HG03196 (cell line): ENCODE measurements around the gene NR6A1.

Experiments
- ATAC-seq: cut with Tn5 transposase; IDR thresholded peaks from one replicate; pipeline ENCODE4 v1.9.1; 2021; ENCODE audit not compliant: unreplicated experiment

NR6A1 gene

DNA sequence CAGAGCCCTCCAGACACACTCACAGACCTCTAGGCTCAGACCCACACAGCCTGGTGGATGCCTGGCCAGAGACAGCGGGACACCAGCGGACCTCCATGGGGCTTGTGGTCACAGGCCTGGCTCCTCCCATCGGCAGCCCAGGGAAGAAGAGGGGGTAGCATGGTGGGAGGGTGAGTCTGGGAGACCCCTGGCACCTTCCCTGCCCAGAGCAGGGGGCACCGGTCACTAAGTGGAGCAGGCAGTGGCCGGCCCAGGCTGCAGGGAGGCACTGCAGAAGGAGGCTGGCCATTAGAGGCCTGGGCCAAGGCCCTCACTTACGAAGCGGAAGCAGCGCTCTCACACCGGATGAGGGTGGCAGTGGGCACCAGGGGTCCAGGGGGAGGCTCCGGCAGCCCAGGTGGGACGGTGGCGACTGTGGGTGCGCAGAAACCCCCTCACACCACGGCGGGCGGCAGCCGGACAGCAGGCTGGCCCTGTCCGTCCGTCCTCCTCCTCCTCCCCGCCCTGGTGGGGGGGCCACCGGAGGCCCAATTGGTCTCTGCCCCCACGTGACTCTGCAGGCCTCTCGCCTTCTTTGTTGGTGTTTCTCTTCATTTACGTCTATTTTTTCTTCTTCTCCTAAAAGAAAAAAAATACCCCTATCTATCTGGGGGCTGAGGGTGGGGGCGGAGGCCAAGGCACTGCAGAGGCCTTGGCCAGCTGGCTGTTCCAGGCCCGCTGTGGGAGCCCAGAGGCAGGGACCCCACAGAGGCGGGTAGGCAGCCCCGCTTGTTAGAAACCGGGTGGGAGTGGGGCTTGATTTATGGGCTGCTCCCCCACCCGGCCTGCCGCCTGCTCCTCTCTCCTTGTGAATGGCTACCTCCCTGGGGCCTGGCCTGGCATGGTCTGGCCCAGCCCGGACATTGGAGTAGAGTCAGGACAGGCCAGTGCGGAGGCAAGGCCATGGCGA lies 263.9 kb downstream of the NR6A1 start, which contains the start of gene NR5A1:
Gene NR5A1, minus strand, starts transcription at position 469 of the 949 bp plus-strand sequence. CDS start 4,004 bp downstream, outside the sequence.
- ATAC-seq: no peak

DNA sequence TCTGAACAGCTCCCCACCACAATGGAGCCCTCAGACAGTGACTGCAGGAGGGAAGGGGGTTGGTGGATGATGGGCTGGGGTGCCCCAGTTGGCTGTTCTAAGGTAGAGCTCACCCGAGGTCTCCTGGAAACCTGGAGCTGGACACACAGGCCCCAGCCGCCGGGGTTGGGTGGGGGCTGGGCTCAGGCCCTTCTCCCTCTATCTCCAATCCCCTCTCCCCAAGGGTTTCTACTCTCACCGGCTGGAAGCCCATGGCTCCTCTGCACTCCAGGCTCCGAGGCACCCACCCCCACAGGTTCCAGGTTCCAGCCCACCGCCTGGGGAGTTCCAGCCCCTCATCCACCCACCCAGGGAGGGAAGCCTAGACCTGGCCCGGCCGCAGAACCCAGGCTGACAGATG lies 264.7 kb downstream of the NR6A1 start:
- no peak for ATAC-seq

DNA sequence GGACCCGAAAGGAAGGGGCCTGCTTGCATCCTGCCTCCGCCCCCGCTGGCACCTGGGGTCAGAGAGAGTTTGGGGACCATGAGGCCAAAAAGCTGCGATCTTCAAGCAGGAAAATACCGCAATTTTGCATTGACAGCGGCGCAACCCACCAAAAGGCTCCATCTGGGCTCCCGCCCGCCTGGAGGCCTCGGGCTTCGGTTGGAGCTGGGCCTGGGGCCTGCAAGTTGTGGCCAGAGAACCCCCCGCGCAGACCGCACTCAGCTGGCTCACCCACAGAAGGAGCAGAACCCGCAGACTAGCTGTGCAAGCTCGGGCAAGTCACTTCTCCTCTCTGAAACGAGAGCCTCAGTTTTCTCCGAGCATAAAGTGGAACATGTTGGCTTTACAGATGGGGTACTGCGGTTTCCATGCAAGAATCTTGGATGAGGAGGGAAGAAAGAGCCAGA lies 265.2 kb downstream of the NR6A1 start:
- ATAC-seq: no peak

DNA sequence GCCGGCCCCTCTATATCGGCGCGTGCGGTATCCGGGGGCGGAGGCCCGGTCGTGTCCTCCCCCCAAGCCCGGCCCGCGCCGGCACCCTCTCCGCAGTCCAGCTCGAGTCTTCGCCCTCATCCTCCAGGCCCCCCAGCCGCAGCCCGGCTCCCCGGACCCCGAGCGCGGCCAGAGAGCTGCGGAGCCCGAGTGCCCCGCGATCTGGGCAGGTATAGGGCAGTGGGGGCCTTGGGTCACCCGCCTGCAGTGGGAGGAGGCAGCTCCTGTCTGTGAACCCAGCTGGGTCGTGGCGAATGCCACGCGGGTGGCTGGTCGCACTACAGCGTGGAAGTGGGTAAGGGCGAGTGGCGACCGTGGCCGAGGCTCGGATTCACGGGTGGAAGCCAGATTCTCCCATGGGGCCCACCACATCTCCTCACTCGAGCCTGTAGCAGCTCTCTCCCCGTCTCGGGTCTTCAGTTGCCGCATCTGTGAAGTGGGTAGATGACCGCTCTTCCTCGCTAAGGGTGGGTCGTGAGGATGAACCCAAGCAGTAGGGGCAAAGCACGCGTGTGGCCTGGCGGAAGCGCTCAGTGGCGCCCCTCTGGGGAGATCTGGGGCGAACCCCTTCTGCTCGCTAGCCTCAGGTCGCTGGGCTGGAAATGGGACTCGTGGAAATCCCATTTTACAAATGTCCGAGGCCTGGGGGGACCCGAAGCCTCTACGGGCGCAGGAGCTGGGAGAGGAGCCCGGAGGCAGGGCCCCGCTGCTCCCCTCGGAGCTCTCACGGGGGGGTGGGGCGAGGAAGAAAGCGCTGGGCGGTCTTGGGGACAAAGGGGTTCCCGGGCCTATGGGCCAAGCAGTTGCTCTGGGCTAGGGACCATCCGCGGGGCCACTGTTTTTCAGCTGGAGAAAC lies 265.9 kb downstream of the NR6A1 start:
- no peak for ATAC-seq

DNA sequence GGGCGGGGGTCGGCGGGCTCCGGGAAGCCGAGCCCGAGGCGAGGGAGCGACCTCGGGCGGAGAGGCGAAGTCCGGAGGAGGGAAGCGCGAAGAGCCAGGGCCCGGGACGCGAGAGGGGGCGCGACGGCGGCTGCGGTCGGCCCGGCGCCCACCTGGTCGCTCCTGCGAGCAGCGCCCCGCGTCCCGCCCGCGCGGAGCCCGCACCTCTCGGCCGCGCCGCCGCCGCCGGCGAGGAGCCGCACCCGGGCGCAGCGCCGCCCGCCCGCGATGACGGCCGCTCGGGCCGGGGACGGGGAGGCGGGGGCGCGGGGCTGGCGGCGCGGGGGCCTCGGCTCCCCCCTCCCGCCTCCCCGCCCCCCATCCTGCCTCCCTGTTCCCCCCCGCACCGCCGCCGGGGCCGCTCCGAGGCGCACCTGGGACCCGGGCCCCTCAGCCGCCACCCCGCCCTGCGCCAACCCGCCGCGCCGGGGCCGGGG lies 266.5 kb downstream of the NR6A1 start:
- no peak for ATAC-seq

DNA sequence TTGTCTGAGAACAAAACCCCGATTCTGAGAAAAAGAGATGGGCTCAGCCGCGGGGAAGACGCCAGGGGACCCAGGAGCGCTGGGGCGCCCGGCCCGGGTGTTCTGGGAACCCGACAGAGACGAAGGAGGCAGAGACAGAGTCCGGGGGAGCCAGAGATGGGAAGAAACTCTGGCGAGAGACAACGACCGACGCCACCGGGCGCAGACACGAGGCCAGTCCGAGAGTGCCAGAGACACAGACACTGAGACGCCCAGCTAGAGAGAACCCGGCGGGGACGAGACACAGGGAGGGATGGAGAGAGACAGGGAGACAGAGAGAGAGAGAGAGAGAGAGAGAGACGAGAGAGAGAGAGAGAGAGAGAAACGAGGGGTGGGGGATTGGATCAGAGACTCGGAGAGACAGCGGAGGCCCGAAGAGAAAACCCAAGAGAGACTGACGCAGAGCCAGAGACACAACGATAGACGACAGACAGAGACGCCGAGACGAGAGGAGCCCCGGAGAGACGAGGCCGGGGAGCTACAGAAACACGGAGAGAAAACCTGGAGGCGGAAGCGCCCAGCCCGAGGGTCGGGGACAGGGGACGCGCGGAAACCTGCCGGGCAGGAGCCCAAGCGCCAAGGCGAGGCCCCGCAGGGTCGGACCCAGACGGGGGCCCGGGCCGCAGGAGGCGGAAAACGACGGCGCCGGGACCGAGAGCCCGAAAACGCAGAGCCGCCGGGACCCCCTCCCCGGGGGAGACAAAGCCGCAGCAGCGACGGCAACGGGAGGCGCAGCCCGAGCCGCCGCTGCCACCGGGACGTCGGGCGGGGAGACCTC lies 267.2 kb downstream of the NR6A1 start:
- ATAC-seq: no peak

DNA sequence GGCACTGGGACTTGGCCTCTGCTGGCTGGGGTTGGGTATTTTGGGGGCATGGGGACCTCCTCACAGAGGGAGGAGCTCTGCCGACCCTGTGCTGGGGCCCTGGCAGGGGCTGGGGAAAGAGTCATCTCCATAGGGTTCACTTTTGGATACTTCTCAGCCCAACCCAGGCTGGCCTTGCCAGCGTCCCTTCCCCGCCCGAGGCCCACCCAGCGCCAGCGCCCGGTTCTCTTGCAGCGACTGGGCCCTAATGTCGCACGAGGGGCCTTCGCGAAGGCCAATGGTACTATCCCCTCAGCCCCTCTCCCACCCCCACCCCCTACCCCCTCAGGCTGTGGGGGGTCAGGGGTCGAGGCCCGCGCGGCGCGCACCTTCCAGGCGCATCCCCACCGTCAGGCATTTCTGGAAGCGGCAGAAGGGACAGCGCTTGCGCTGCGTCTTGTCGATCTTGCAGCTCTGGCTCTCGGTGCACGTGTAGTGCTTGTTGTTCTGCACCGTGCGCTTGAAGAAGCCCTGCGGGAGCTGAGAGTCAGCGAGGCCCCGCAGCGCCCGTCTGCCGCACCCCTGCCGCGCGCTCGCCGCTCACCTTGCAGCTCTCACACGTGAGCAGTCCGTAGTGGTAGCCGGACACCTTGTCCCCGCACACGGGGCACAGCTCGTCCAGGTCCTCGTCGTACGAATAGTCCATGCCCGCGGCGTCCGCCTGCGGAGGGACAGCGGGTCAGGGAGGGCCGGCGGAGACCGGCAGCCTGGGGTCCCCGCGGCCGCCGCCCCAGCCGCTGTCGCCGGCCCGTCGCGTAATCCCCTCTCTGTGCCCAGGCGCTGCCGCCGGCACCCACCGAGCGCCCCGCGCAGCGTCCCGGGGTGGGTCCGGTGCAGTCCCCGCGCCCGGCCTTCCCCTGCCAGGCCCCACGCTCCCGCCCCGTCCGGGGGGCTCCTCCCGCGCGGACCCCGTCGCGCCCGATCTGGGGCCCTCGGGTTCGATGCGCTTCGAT lies 268.1 kb downstream of the NR6A1 start:
- ATAC-seq: no peak

DNA sequence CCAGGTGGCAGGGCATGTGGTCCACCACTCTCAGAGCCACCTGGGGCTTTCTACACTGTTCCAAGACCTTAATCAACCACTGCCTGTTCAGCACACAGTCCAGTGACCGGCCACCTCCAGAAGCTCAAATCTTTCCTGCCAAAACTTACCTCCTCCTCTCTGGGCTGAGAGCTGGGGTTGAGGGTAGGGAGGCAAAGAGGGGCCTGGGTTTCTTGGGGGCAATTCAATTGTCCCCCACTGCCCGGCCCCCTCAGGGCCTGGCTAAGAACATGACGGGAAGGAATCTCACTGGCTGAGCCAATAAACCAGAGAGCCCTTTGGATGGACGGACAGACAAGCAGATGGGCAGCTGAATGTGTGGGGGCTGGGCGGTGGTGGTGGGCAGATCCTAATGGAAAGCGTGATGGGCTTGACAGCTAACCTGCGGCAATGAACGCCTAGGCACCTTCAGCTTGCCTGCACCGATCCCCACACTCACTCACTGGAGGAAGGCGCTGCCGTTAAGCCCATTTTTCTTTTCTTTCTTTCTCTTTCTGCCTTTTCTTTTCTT lies 269.3 kb downstream of the NR6A1 start:
- no peak for ATAC-seq

DNA sequence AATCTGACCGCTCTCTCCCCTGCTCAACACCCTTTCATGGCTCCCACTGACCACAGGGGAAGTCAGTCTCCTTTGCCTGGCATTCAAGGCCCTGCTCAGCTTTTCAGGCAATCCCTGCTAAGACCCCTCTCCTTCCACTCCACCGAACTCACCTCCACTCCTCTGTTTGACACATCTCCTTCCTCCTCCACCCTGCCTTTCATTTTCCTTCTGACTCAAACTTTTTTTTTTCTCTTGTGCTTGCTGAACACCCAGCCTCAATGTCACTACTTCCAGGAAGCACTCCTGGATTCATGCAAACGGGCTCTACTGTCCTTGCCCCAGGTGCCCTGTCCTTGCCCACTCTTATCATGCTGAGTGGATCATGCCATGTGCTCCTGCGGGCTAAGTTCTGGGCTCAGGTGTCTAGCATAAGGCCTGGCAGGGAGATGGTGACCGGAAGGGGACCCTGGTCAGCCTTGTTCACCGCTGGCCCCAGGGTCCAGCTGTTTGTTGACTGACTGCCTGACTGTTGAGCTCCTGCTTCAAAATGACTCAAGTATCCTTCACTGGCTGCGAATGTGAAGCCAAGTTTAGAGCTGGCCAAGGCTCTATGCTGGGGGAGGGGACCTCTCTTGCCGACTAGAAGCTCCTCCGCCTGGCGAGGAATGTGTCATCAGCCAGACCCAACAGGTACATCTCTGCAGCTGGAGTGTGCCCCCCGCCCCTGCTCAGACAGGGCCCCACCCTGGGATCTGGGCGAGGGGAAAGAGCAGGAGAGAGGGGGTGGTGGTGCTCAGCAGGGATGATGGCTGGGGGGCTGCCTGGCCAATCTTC lies 270.1 kb downstream of the NR6A1 start:
- no peak for ATAC-seq

DNA sequence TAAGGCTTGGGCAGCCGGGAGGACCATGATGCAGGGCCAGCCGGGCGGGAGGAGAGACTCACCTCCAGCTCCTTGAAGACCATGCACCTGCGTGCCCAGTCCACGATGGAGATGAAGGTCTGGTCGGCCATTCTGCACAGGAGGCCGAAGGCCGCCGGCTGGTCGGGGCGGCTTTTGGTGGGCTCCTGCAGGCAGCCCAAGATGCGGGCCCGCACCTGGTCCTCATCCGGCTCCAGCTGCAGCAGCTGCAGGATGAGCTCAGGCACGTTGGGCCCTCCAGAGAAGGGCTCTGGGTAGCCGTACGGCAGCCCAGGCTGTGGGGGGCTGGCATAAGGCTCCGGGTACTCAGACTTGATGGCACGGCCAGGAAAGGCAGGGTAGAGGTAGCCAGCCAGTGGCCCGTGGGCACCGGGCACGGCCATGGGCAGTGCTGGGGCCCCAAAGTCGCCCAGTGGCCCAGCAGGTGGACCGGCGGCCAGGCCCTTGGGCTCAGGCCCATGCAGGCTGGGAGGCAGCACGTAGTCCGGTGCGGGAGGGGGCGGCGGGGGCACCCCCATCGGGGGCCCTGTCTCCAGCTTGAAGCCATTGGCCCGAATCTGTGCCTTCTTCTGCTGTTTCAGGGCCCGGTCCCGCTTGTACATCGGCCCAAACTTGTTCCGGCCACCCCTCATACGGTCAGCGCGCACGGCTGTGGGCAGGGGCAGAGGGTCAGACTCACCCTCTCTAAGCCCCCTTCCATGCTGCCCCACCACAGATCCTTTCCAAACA lies 270.9 kb downstream of the NR6A1 start:
- no peak for ATAC-seq

DNA sequence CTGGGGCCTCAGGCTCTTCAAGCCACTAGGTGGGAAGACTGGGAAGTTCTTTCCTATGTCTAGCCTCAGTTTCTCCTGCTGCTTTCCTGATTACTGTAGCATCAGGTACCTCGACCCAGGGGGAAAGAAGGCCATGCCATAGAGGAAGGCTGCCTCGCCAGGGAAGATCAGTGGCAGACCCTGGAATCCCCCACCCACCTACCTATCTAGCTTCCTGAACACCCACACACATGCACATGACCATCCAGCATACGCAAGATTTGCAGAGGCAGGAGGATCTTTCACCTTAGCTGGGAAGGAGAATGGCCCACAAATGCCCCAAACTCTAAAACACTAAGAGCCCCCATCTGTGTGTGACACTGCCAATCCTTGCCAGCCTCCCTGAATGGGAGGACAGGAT lies 271.9 kb downstream of the NR6A1 start:
- ATAC-seq: no peak

DNA sequence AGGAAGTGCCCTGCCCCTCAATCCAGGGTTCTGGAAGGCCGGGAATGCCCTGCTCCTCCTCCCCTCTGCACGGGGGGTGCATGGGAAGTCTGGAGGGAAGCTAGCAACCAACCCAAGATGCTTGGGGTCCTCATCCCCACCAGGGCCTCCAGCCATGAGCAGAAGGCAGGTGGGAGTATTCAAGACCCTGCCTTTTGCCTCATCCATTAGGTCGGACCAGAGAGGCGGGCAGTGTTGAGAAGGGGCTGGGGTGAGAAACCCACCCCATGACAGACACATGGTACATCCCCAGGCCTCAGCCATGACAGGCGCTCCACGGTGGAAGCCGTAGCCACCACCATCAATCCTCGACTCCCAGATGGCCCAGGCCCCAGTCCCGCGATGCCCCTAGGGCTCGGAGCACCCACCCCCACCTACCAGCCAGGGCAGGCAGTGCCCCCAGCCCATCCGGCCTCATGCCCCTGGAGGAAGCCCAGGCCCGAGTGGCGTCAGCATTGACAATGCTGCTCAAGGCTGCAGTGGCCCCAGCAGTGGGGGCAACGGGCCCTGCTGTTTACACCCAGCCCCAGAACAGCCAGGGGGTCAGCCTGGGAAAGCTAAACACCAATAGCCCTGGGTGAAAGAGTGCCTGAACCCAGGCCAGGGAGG lies 272.5 kb downstream of the NR6A1 start:
- ATAC-seq: no peak

DNA sequence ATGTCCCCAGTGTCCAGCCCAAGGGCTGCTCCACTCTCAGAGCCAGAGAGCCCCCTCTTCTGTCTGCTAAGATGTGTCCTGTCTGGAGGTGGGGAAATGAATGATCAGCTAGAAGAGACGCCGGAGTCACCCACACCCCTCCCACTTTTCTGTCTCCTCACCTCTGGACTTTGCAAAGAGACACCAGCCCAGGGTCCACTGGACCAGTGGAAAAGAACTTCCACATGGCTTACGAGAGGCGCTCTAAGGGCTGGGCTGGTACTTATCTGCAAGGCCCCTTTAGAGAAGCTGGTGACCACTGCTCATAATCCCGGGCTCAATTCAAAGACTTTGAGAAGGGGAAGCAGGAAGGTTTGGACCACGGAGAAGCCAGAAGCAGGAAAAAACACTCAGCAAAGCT lies 273.1 kb downstream of the NR6A1 start:
- ATAC-seq: no peak

DNA sequence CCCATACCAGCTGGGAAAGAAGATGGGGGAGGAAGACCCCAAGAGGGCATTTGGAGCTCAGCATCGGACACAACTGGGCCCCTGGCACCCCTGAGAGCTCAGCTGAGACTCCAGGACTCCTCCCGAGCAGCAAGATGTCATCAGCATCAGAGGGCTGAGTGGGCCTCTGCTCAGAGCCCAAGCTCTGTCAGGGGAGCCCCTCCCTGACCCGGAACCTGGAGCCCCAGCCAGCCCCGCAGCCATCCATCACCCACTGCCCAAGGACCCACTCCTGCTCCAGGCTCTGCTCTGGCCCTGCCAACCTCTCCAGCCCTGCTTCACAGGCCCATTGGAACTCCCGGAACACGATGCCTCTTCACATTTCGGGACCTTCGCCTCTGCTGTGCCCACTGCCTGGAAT lies 273.7 kb downstream of the NR6A1 start:
- ATAC-seq: no peak

DNA sequence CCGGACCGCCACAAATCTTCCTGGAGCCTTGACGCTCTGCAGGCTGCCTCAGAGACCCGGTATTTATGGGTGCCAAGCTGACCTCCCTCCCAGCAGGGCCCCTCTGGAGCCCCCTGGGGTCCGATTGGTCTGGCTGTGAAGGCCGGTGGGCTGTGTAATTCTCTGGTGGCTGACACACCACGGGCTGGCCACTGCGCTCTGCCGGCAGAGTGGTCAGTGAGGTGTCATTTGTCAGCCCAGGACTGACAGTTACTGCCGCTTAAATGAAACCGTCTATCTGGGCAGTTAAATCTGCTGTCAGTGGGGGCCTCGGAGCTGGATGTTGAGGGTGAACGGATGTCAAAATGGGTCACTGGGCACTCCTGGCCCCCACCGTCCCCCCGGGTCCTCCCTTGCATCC lies 274.6 kb downstream of the NR6A1 start:
- ATAC-seq: no peak

DNA sequence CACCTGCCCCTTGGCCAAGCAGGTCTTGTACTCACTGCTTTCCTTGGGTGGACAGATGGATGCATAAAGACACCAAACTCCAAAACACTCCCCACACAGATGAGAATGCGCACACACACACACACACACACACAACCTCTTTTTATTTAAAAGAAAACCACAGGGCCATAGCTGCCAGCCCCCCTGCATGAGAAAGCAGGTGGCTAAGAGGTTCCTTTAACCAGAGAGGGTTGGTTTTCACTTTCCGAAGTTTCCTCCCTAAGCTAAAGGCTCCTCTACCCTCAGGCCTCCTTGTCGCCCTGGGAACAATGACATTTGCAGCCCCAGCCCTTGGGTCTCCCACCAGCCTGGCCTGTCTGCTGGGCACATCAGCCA lies 275.0 kb downstream of the NR6A1 start:
- ATAC-seq: no peak
